GM21390 (cell line): Measurements from ENCODE around the gene TELO2.

Experiments used
- ATAC-seq: cut with Tn5 transposase; IDR thresholded peaks from one replicate; pipeline ENCODE4 v1.9.1; 2021; ENCODE audit not compliant: unreplicated experiment

The TELO2 gene

DNA sequence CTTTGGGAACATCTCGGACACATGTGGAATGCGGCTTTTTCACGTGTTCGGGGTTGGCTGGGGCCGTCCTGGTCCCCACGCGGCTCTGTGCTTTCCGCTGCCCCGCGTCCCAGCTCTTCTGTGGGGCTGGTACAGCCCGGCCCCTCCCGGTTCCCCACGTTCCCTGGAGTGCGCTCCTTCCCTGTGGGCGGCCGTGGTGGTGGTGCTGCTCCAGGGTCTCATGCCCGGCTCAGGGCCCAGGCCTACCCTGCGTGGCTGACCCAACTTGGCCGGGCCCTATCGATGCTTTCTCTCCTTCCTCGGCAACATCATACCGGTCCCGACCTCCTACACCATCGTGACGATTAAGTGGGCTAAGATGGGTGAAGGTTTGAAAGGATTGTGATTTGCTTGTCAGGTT lies 3.3 kb downstream of the TELO2 start:
- ATAC-seq, result no peak

DNA sequence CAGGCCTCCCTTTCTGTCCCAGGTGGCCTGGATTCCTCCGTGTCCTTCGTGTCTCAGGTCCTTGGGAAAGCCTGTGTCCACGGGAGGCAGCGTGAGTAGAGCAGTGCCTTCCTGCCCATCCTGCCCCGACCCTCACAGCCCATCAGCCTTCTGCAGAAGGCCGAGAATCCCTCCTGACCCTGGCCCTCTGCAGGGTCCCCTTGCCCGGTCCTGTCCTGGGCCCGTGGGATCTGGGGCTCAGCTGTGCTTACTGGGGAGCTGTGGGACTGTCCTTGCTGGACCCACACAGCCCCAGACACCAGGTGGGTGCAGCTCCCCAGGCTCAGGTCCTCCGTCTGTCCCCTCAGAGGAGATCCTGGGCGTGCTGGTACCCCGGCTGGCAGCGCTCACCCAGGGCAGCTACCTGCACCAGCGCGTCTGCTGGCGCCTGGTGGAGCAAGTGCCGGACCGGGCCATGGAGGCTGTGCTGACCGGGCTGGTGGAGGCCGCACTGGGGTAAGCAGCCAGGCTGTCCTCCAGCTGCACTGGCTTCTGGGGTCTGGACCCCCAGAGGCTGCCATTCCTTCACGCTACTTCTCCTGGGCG lies 3.9 kb downstream of the TELO2 start:
- ATAC-seq, result no peak

GRCh38 chr16:1498899-1499676 lies 5.9 kb downstream of the TELO2 start:
- no peak for ATAC-seq

- ATAC-seq, result no peak
These were observed 6.8 kb downstream of the TELO2 start for GRCh38 chr16:1499756-1500464.

GRCh38 chr16:1500465-1501150 lies 7.4 kb downstream of the TELO2 start:
- no peak for ATAC-seq

DNA sequence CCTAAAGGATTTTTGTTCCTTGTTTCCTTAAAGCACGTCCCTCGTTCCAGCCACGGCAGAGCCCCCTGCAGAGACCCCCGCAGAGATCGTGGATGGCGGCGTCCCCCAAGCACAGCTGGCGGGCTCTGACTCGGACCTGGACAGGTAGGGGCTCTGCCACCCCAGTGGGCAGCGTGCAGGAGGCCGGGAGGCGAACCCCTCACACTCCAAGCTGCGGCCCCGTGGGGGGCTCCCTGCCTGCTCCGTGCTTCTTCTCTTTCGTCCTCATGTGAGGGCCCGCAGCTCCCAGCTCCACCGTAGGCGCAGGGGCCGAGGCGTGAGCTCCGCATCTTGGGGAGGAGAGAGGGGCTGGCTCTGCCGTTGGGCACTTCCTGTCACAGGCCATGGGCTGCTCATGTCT lies 8.5 kb downstream of the TELO2 start:
- no peak for ATAC-seq

DNA sequence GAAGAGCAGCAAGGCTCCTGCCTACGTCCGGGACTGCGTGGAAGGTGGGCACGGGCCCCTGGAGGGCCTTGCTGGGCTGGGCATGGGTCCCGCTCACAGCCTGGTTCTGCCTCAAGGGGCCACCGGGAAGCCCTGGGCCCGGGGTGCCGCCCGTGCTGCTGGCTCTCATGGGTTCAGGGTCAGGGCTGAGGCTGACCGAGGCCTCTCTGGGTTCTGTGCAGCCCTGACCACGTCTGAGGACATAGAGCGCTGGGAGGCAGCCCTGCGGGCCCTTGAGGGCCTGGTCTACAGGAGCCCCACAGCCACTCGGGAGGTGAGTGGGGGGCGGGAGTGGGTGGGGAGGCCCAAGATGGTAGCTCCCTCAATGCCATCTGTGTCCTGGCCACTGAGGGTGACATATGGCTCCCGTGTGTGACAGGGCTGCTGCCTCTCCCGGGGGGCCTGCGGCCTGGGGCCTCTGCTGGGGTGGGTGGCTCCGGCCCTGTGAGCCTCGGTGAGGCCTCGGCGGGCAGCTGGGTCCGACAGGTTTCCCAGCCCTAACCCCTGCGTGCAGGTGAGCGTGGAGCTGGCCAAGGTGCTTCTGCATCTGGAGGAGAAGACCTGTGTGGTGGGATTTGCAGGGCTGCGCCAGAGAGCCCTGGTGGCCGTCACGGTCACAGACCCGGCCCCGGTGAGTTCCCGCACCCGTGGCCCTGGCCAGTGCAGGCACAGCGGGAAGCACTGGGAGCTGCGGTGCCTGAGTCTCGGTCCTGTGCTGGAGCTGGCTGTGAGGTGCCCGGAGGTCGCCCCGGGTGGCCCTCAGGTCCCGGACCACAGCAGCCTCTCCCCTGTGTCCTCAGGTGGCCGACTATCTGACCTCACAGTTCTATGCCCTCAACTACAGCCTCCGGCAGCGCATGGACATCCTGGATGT lies 9.2 kb downstream of the TELO2 start:
- ATAC-seq, result no peak

- no peak for ATAC-seq
These were observed 10.2 kb downstream of the TELO2 start for GRCh38 chr16:1503110-1503955.

- ATAC-seq, result no peak
These were observed 12.1 kb downstream of the TELO2 start for GRCh38 chr16:1505073-1505844.

- ATAC-seq, result no peak
These were observed 12.8 kb downstream of the TELO2 start for GRCh38 chr16:1505912-1506311.

- no peak for ATAC-seq
These were observed 13.5 kb downstream of the TELO2 start for GRCh38 chr16:1506494-1507213.

- ATAC-seq, result no peak
These were observed 15.5 kb downstream of the TELO2 start for GRCh38 chr16:1508494-1509187.

DNA sequence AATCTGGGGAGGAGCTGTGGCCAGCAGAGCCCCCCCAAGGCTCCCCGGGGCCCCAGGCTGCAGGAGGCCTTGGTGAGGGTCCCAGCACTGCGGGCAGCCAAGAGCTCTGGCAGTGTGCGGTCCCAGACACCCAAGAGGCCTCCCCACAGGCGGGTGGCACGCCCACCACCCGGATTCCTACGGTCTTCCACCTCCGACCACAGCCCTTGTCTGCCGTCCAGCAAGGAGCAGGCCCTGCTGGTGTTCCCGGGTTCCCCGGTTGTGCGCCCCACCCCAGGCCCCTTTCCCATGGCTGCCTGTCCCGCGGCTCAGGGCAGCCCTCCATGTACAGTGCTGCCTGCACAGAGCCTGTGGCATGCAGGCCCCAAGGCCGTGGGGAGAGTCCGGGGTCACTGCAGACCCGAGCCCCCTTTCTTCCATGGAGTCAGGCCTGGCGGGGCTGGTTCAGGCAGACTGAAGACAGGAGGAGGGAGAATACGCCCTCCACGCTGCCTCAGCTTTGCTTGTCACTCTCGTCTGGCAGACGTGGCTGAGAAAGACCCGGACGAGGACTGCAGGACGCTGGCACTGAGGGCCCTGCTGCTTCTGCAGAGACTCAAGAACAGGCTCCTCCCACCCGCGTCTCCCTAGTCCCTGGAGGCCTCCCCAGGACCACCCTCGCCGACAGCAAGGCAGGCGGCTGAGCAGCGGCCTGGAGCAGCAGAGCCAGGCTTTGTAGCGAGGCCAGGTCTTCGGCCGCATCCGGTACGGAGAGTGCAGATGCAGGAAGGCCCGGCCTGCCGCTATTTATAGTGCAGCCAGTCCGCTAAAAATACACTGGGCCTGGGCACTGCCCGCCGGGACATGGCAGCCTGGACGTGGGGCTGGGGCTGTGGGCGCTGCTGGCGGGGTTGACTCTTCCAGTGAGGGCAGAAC lies 16.4 kb downstream of the TELO2 start:
- ATAC-seq, result no peak

GRCh38 chr16:1510272-1510671 lies 17.1 kb downstream of the TELO2 start:
- ATAC-seq, result no peak

GRCh38 chr16:1510941-1511351 lies 17.8 kb downstream of the TELO2 start:
- ATAC-seq, result no peak
